RWPE2 (cell line): ENCODE measurements around the gene PPA2.

Experiments
- ATAC-seq: fragments of 200-7000 bp; cut with Tn5 transposase; 3 replicates; pipeline ENCODE4 v1.9.1; 2021; ENCODE audit warnings: low read depth
- DNase-seq: peaks from one replicate; pipeline ENCODE4 v3.0.0-alpha.2; 2020; ENCODE audit warnings: low spot score
- H3K27ac ChIP-seq: fragments of 450-650 bp; 2 replicates; pipeline ENCODE4 v1.5.1; 2017; ENCODE audit warnings: mild to moderate bottlenecking; ENCODE audit not compliant: poor library complexity, severe bottlenecking
- H3K27me3 ChIP-seq: fragments of 250-450 bp; sonication (Bioruptor Pico); 2 replicates; pipeline ENCODE4 v1.5.1; 2021; ENCODE audit warnings: mild to moderate bottlenecking, moderate library complexity; ENCODE audit not compliant: insufficient read depth, poor library complexity, severe bottlenecking
- H3K36me3 ChIP-seq: fragments of 250-450 bp; sonication (Bioruptor Pico); 2 replicates; pipeline ENCODE4 v1.5.1; 2020; ENCODE audit warnings: low read depth, mild to moderate bottlenecking, moderate library complexity
- H3K4me1 ChIP-seq: fragments of 250-450 bp; sonication (Bioruptor Pico); 2 replicates; pipeline ENCODE4 v1.5.1; 2021; ENCODE audit warnings: mild to moderate bottlenecking, moderate library complexity; ENCODE audit not compliant: insufficient read depth, poor library complexity, severe bottlenecking
- H3K4me3 ChIP-seq: fragments of 250-450 bp; sonication (Bioruptor Pico); 2 replicates; pipeline ENCODE4 v1.5.1; 2021; ENCODE audit warnings: mild to moderate bottlenecking, moderate library complexity; ENCODE audit not compliant: severe bottlenecking
- H3K9me3 ChIP-seq: fragments of 250-450 bp; sonication (Bioruptor Pico); 2 replicates; pipeline ENCODE4 v1.5.1; 2021; ENCODE audit warnings: mild to moderate bottlenecking, moderate library complexity; ENCODE audit not compliant: severe bottlenecking
- CTCF ChIP-seq: fragments of 450-650 bp; IDR thresholded peaks from one replicate; pipeline ENCODE4 v1.5.1; 2017; ENCODE audit warnings: mild to moderate bottlenecking, moderate library complexity; ENCODE audit not compliant: poor library complexity, severe bottlenecking

Gene PPA2

DNA sequence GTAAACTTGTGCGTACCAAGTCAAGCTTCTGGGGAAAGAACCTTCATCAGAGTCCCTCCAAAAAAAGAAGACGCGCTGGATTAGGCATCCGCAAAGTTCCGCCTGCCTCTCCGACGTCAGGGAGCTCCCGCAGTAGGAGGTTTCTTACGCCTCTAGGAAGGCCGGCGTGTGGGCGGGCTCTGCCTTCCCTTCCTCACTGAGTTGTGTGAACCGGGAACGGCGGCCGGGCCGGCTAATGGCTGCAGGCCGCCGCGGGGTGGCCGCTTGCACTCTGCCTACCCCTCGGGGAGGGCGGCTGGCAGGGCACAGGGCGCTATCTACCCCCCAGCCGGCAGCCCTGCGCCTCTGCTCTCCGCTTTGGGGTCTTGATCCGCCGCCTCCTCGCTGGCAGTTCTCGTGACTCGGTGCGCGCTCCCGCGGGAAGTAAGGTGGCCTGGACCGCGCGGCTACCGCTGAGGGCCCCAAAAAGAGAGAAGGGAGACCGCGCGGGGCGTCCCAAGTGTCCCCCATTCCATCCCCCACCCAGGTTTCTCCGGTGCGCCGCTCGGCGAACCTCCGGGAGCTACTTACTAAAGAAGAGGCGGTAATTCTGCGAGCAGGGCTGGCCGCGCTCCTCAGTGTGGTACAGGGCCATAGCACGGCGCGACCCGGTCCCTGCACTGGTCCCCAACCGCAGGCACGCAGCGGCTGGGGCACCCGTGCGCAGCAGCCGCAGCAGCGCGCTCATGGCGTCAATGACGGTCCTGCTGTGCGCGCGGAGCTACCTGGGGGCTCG, at the start of gene PPA2:
Gene PPA2 (minus strand): TSS at position 739 of the 775 bp plus-strand sequence. CDS start 12 bp downstream, at position 727.
- Histone ChIP-seq H3K9me3 (no peaks in the 10 kb centered on the region), H3K36me3 (peaks cover 37% of the 10 kb centered on the region), H3K4me1 (peaks cover 14% of the 10 kb centered on the region), H3K27ac (peak within 1 kb of the TSS; percentile 78), H3K4me3 (peak within 1 kb of the TSS; percentile 84), H3K27me3 (no peaks in the 10 kb centered on the region)
- peak; percentile 90 for DNase-seq
- TF ChIP-seq CTCF = no peak
- peak; percentile 85 for ATAC-seq

DNA sequence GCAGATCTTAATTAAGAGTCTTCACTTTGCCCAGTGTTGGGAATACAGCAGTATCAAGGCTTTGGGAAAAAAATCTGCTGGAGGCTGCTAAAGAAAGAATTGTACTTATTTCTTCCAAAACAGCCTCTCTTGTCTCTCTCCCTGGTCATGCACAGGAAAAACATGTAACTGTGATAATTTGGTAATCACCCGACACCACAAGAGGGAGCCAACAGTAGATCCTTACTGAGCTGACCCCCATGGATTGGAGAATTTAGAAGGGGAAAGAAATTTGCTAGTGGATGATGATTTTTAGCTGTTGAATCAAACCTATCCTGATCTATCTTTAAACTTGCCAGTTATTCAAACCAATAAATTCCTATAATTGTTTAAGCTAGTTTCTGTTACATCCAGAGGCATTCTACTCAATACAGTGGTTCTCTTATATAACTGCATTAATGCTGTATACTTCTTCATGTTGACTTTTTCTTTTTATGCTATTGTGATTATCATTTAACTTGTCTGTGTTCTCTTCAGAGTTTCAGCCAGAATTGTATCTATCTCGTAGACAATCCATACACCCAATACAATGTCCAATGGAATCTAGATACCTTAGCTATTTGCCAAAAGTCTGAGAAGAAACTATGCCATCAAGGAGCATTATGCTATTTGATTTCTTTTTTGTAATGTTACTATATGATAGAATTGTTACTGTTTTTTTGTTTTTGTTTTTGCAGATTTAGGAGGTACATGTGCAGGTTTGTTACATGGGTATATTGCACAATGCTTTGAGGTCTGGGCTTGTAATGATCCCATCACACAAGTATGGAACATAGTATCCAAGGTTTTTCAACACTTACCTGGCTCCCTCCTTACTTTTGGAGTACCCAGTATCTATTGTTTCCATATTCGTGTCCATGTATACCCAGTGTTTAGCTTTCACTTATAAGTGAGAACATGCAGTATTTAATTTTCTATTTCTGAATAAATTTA, 47.2 kb upstream of the PPA2 start:
- no peak overlapping the region for H3K4me3 ChIP-seq
- ATAC-seq (peak; percentile 70), DNase-seq (no peak)
- H3K4me1 ChIP-seq = no peaks in the 10 kb centered on the region
- peak; percentile 82 for TF ChIP-seq CTCF
- H3K27me3 ChIP-seq = no peaks in the 10 kb centered on the region
- H3K27ac ChIP-seq = no peak overlapping the region
- H3K9me3 ChIP-seq = no peaks in the 10 kb centered on the region
- no peaks in the 10 kb centered on the region for H3K36me3 ChIP-seq

DNA sequence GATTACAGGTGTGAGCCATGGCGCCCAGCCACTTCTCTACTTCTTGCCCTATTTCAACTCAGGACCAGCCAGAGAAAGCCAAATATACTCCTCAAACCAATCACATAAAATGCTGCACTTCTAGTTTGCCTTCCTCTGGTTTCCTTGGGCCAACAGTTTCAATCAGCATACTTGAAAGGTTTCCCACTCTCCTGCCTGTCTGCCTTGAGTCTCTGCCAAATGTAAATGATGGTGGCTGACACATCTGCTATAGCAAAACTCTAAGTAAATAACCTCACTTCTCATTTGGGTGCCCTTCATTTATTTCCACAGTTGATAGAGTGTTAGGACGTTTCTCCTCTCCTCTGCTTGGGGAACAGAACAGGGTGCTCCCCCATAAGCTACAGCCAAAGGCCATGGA, 36.4 kb upstream of the PPA2 start:
- Histone ChIP-seq H3K4me1 (no peaks in the 10 kb centered on the region), H3K27me3 (no peaks in the 10 kb centered on the region), H3K4me3 (no peak overlapping the region), H3K36me3 (no peaks in the 10 kb centered on the region), H3K27ac (no peak overlapping the region), H3K9me3 (no peaks in the 10 kb centered on the region)
- TF ChIP-seq CTCF = no peak
- ATAC-seq = no peak
- no peak for DNase-seq

GRCh38 chr4:105509714-105510113, 35.9 kb upstream of the PPA2 start:
- Histone ChIP-seq H3K36me3 (no peaks in the 10 kb centered on the region), H3K27ac (no peak overlapping the region), H3K27me3 (no peaks in the 10 kb centered on the region), H3K4me3 (no peak overlapping the region), H3K4me1 (no peaks in the 10 kb centered on the region), H3K9me3 (no peaks in the 10 kb centered on the region)
- no peak for TF ChIP-seq CTCF
- DNase-seq (no peak), ATAC-seq (no peak)
